Measurements from ENCODE around the gene AAMDC. TPM values are rescaled to one million over a fixed set of nuclear protein-coding genes. Genes with fewer than 3 reads are reported as not detected.

The AAMDC gene
- total and polyA plus RNA-seq, 2 of the 13 experiments (the other 11 are each of a cell fraction or from before 2014, with no cell fraction given): 18.1 to 35.6 TPM

DNA sequence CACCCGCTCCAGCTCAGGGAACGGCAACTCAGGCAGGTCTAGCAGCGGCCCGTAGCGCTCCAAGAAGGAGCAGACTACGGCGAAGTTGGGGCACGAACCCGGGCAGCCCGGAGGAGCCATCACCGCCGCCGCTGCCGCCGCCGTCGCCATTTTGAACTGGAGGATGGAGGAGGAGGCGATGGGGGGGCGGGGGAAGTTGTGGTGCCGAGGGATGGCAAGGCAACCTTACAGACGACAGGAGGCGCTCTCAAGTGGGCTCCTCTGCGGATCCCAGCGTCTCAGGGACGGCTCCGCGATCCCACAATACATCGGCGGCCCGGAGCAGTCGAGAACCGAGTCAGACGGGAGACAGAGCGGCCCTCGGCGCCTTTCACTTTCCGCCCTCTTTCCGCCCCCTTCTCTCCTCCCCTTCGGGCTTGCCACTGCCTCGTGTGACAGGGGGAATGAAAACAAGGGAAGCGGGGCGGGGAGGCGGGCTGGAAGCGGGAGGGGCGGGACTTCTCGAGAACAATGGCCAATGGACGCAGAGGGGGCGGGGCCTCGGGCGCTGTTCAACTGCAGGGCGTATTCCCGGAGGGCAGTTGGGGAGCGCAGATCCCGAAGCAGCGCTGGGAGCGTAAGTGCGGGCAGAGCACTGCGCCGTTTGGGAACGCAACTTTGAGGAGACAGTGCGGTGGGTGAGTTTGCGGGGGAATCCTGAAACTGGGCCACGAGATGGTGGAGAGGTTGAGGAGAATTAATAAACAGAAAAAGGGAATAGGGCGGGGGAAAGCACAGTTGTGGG, at the start of gene AAMDC, which contains the start of gene RSF1 (continued):
- TF ChIP-seq, protein P1, sequence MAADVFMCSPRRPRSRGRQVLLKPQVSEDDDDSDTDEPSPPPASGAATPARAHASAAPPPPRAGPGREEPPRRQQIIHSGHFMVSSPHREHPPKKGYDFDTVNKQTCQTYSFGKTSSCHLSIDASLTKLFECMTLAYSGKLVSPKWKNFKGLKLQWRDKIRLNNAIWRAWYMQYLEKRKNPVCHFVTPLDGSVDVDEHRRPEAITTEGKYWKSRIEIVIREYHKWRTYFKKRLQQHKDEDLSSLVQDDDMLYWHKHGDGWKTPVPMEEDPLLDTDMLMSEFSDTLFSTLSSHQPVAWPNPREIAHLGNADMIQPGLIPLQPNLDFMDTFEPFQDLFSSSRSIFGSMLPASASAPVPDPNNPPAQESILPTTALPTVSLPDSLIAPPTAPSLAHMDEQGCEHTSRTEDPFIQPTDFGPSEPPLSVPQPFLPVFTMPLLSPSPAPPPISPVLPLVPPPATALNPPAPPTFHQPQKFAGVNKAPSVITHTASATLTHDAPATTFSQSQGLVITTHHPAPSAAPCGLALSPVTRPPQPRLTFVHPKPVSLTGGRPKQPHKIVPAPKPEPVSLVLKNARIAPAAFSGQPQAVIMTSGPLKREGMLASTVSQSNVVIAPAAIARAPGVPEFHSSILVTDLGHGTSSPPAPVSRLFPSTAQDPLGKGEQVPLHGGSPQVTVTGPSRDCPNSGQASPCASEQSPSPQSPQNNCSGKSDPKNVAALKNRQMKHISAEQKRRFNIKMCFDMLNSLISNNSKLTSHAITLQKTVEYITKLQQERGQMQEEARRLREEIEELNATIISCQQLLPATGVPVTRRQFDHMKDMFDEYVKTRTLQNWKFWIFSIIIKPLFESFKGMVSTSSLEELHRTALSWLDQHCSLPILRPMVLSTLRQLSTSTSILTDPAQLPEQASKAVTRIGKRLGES (CRISPR knock-in tag; IDR thresholded peaks at IDR 0.05; ENCODE audit: borderline replicate concordance): no peak
- TF ChIP-seq ZNF687 (CRISPR knock-in tag; IDR thresholded peaks at IDR 0.05): peak; percentile 75
- no peak for TF ChIP-seq ZNF652 (CRISPR knock-in tag; IDR thresholded peaks at IDR 0.05; ENCODE audit: borderline replicate concordance, low read depth)
- no peak for TF ChIP-seq PPARG (CRISPR knock-in tag; conservative IDR thresholded peaks at IDR 0.05)
- peak; percentile 49; the same call in 1 of the 2 replicates for TF ChIP-seq HDAC2 (CRISPR knock-in tag; IDR thresholded peaks at IDR 0.05)
- no peak for TF ChIP-seq ZNF496 (CRISPR knock-in tag; IDR thresholded peaks at IDR 0.05; ENCODE audit: insufficient replicate concordance)
- TF ChIP-seq HMGA1 (CRISPR knock-in tag; conservative IDR thresholded peaks at IDR 0.05): no peak
- TF ChIP-seq, protein P2, sequence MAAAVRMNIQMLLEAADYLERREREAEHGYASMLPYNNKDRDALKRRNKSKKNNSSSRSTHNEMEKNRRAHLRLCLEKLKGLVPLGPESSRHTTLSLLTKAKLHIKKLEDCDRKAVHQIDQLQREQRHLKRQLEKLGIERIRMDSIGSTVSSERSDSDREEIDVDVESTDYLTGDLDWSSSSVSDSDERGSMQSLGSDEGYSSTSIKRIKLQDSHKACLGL (CRISPR knock-in tag; IDR thresholded peaks at IDR 0.05): no peak
- no peak for TF ChIP-seq ZFYVE20 (CRISPR knock-in tag; IDR thresholded peaks at IDR 0.05; ENCODE audit: borderline replicate concordance, low read depth)
- TF ChIP-seq, protein P3, sequence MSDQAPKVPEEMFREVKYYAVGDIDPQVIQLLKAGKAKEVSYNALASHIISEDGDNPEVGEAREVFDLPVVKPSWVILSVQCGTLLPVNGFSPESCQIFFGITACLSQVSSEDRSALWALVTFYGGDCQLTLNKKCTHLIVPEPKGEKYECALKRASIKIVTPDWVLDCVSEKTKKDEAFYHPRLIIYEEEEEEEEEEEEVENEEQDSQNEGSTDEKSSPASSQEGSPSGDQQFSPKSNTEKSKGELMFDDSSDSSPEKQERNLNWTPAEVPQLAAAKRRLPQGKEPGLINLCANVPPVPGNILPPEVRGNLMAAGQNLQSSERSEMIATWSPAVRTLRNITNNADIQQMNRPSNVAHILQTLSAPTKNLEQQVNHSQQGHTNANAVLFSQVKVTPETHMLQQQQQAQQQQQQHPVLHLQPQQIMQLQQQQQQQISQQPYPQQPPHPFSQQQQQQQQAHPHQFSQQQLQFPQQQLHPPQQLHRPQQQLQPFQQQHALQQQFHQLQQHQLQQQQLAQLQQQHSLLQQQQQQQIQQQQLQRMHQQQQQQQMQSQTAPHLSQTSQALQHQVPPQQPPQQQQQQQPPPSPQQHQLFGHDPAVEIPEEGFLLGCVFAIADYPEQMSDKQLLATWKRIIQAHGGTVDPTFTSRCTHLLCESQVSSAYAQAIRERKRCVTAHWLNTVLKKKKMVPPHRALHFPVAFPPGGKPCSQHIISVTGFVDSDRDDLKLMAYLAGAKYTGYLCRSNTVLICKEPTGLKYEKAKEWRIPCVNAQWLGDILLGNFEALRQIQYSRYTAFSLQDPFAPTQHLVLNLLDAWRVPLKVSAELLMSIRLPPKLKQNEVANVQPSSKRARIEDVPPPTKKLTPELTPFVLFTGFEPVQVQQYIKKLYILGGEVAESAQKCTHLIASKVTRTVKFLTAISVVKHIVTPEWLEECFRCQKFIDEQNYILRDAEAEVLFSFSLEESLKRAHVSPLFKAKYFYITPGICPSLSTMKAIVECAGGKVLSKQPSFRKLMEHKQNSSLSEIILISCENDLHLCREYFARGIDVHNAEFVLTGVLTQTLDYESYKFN (CRISPR knock-in tag; conservative IDR thresholded peaks at IDR 0.05): no peak; the same call in 1 of the 2 replicates
- TF ChIP-seq RAD21 (CRISPR knock-in tag; IDR thresholded peaks at IDR 0.05): peak; percentile 58; the same call in 1 of the 2 replicates
- no peak for TF ChIP-seq ZNF33A (CRISPR knock-in tag; IDR thresholded peaks at IDR 0.05; ENCODE audit: borderline replicate concordance)
- TF ChIP-seq ZNF136 (CRISPR knock-in tag; IDR thresholded peaks at IDR 0.05; ENCODE audit: low read depth): no peak
- peak; percentile 89 for TF ChIP-seq PHF8 (CRISPR knock-in tag; IDR thresholded peaks at IDR 0.05)
- TF ChIP-seq ZNF276 (CRISPR knock-in tag; IDR thresholded peaks at IDR 0.05; ENCODE audit: low read depth): no peak
